ENCODE data around the gene ATP5MC3.

The ATP5MC3 gene

GRCh38 chr2:175169191-175169590 is 12.3 kb downstream of the ATP5MC3 start:
- TF ChIP-seq NFIC (IDR thresholded peaks at IDR 0.05) (no peak), ZBTB7A (IDR thresholded peaks at IDR 0.05; ENCODE audit: low read depth) (no peak), MAX (IDR thresholded peaks at IDR 0.05) (no peak), EP300 (IDR thresholded peaks at IDR 0.05; ENCODE audit: borderline replicate concordance) (no peak), YY1 (IDR thresholded peaks at IDR 0.05; ENCODE audit: low read depth) (no peak), TEAD4 (IDR thresholded peaks at IDR 0.05) (no peak), EGR1 (IDR thresholded peaks at IDR 0.05) (no peak), CEBPB (IDR thresholded peaks at IDR 0.05) (no peak), TAF1 (IDR thresholded peaks at IDR 0.05; ENCODE audit: low read depth) (no peak), TCF12 (IDR thresholded peaks at IDR 0.05; ENCODE audit: low read depth) (no peak), CREB1 (IDR thresholded peaks at IDR 0.05; ENCODE audit: low read depth) (no peak), FOXM1 (IDR thresholded peaks at IDR 0.05; ENCODE audit: borderline replicate concordance, low read depth) (no peak), REST (IDR thresholded peaks at IDR 0.05; ENCODE audit: low read depth) (no peak), RAD21 (IDR thresholded peaks at IDR 0.05; ENCODE audit: low read depth) (no peak)
- TF ChIP-seq, protein P1, sequence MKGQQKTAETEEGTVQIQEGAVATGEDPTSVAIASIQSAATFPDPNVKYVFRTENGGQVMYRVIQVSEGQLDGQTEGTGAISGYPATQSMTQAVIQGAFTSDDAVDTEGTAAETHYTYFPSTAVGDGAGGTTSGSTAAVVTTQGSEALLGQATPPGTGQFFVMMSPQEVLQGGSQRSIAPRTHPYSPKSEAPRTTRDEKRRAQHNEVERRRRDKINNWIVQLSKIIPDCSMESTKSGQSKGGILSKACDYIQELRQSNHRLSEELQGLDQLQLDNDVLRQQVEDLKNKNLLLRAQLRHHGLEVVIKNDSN (IDR thresholded peaks at IDR 0.05) = no peak

- TF ChIP-seq TCF12 (IDR thresholded peaks at IDR 0.05; ENCODE audit: low read depth) = 0 out of 2 replicates have a peak, but pooled peaks have one; percentile 5
- TF ChIP-seq ZBTB7A (IDR thresholded peaks at IDR 0.05; ENCODE audit: low read depth) = no peak
These were observed 13.0 kb downstream of the ATP5MC3 start for GRCh38 chr2:175168564-175168945.

DNA sequence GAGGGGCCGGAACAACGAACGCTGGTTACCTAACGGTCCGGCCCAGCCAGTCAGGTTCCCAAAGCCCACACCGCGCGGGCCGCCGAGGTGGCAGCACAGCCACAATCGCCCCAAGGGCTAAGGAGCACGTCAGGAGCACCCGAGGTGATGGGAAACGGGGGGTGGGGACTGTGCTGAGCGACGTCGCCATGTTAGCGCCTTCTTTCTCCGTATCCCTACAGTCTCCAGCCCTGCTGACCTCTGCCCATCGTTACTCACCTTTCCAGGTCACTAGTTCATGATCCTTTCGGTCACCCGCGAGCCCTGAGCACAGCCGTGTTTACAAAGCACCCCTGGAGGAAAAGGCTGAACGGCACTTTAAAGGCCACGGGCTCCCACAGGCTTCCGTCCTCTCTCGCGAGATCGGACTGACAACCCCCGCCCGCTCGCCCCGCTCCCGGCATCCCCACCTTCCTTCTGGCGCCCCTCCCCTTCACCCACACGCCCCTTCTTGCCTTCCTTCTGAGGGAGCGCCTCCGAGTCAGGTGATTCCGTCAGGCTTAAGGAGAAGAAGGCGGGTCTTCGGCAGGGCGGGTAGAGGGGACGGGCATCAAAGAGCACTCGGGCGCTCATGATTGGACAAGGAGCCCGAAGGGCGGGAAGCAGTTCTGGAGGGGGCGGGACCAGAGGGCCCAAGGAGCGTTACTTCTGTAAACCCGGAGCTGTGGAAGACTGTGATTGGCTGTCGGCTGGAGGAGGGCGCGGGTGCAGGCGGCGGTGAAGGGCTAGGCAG is 13.5 kb downstream of the ATP5MC3 start, which contains the start of gene ATF2:
Gene ATF2 (minus strand): TSS at position 412 of the 772 bp plus-strand sequence. CDS start 31,760 bp downstream, outside the sequence.
- TF ChIP-seq RAD21 (IDR thresholded peaks at IDR 0.05; ENCODE audit: low read depth) (no peak), YY1 (IDR thresholded peaks at IDR 0.05; ENCODE audit: low read depth) (peak; percentile 84), ZBTB7A (IDR thresholded peaks at IDR 0.05; ENCODE audit: low read depth) (0 out of 2 replicates have a peak, but pooled peaks have one; percentile 3), CREB1 (IDR thresholded peaks at IDR 0.05; ENCODE audit: low read depth) (no peak), EP300 (IDR thresholded peaks at IDR 0.05; ENCODE audit: borderline replicate concordance) (peak; percentile 40; the same call in 1 of the 2 replicates), TAF1 (IDR thresholded peaks at IDR 0.05; ENCODE audit: low read depth) (peak; percentile 65; the same call in 1 of the 2 replicates), MAX (IDR thresholded peaks at IDR 0.05) (peak; percentile 59; the same call in 1 of the 2 replicates), CEBPB (IDR thresholded peaks at IDR 0.05) (no peak), TCF12 (IDR thresholded peaks at IDR 0.05; ENCODE audit: low read depth) (peak; percentile 19; the same call in 1 of the 2 replicates), FOXM1 (IDR thresholded peaks at IDR 0.05; ENCODE audit: borderline replicate concordance, low read depth) (no peak), EGR1 (IDR thresholded peaks at IDR 0.05) (0 out of 2 replicates have a peak, but pooled peaks have one; percentile 24)
- TF ChIP-seq, protein P1 (IDR thresholded peaks at IDR 0.05) = peak; percentile 84

- TF ChIP-seq TEAD4 (IDR thresholded peaks at IDR 0.05) (no peak), CREB1 (IDR thresholded peaks at IDR 0.05; ENCODE audit: low read depth) (no peak), CEBPB (IDR thresholded peaks at IDR 0.05) (no peak), EP300 (IDR thresholded peaks at IDR 0.05; ENCODE audit: borderline replicate concordance) (no peak), YY1 (IDR thresholded peaks at IDR 0.05; ENCODE audit: low read depth) (no peak), RAD21 (IDR thresholded peaks at IDR 0.05; ENCODE audit: low read depth) (no peak), ZBTB7A (IDR thresholded peaks at IDR 0.05; ENCODE audit: low read depth) (0 out of 2 replicates have a peak, but pooled peaks have one; percentile 30), TAF1 (IDR thresholded peaks at IDR 0.05; ENCODE audit: low read depth) (no peak; the same call in 1 of the 2 replicates), MAX (IDR thresholded peaks at IDR 0.05) (no peak)
These were observed 14.3 kb downstream of the ATP5MC3 start for GRCh38 chr2:175167076-175167791.

- TF ChIP-seq FOXM1 (IDR thresholded peaks at IDR 0.05; ENCODE audit: borderline replicate concordance, low read depth) (no peak), CEBPB (IDR thresholded peaks at IDR 0.05) (peak; percentile 78; the same call in 1 of the 2 replicates)
- TF ChIP-seq, protein P1 (IDR thresholded peaks at IDR 0.05) = no peak
These were observed 15.2 kb downstream of the ATP5MC3 start for GRCh38 chr2:175166216-175166824.

GRCh38 chr2:175164235-175164634 is 17.3 kb downstream of the ATP5MC3 start:
- no peak for TF ChIP-seq TEAD4 (IDR thresholded peaks at IDR 0.05)
- no peak for TF ChIP-seq ZBTB7A (IDR thresholded peaks at IDR 0.05; ENCODE audit: low read depth)
- TF ChIP-seq TCF12 (IDR thresholded peaks at IDR 0.05; ENCODE audit: low read depth) = no peak
- no peak for TF ChIP-seq CEBPB (IDR thresholded peaks at IDR 0.05)
- TF ChIP-seq EGR1 (IDR thresholded peaks at IDR 0.05) = no peak
- TF ChIP-seq REST (IDR thresholded peaks at IDR 0.05; ENCODE audit: low read depth) = no peak
- no peak for TF ChIP-seq TAF1 (IDR thresholded peaks at IDR 0.05; ENCODE audit: low read depth)
- no peak for TF ChIP-seq EP300 (IDR thresholded peaks at IDR 0.05; ENCODE audit: borderline replicate concordance)
- no peak for TF ChIP-seq FOXM1 (IDR thresholded peaks at IDR 0.05; ENCODE audit: borderline replicate concordance, low read depth)
